Ascending aorta (tissue), 2 donors: Measurements from ENCODE around the gene EPX. TPM values are rescaled to one million over a fixed set of nuclear protein-coding genes. Genes with fewer than 3 reads are reported as not detected.

Experiments
- DNase-seq, 2 donors: peaks; one replicate each; pipeline ENCODE4 v3.0.0-alpha.2; 2019; ENCODE audit warnings: low spot score in 2 of 2
- H3K27ac ChIP-seq, 2 donors: fragments of 200-600 bp; sonication (generic); one replicate each; pipeline ENCODE4 v1.5.1; 2016 to 2017; ENCODE audit warnings: mild to moderate bottlenecking in 1 of 2
- H3K27me3 ChIP-seq: fragments of 200-600 bp; sonication (generic); one replicate; pipeline ENCODE4 v1.5.1; 2017
- H3K36me3 ChIP-seq, 2 donors: fragments of 200-600 bp; sonication (generic); one replicate each; pipeline ENCODE4 v1.5.1; 2016
- H3K4me1 ChIP-seq, 2 donors: fragments of 200-600 bp; sonication (generic); one replicate each; pipeline ENCODE4 v1.5.1; 2016 to 2017; ENCODE audit warnings: mild to moderate bottlenecking in 1 of 2
- H3K4me3 ChIP-seq, 2 donors: fragments of 200-600 bp; sonication (generic); one replicate each; pipeline ENCODE4 v1.5.1; 2016 to 2017; ENCODE audit warnings: mild to moderate bottlenecking in 1 of 2
- H3K9me3 ChIP-seq, 2 donors: fragments of 200-600 bp; sonication (generic); one replicate each; pipeline ENCODE4 v1.5.1; 2016
- CTCF ChIP-seq, 3 experiments: fragments of 200-600 bp in 2 of 3; fragments of 450-650 bp in 1 of 3; sonication (generic) in 2 of 3; IDR thresholded peaks; one replicate each; pipeline ENCODE4 v1.5.1; 2016 to 2019; ENCODE audit warnings: antibody characterized with exemption in 3 of 3, mild to moderate bottlenecking in 1 of 3, moderate library complexity in 1 of 3
- intact Hi-C: fragments of 100-400 bp; cut with DNase I; formaldehyde crosslinking; loops from one replicate; pipeline ENCODE4 v1.15.1; 2023
- total RNA-seq: library from RNA; depleted of rRNA; stranded (reverse); fragments of >200 nt; gene quantifications from one replicate; pipeline ENCODE4 v1.1.0, GENCODE V29; 2016

EPX gene
- total RNA-seq, 1 donor from 2014 or later, result not detected

- H3K27ac ChIP-seq, result no peak overlapping the region
- H3K9me3 ChIP-seq, result no peaks in the 10 kb centered on the region
- no peaks in the 10 kb centered on the region for H3K4me1 ChIP-seq
- no peak for TF ChIP-seq CTCF (IDR thresholded peaks at IDR 0.05)
- intact Hi-C loops, result no loop called here
- no peak overlapping the region for H3K4me3 ChIP-seq
- no peak for DNase-seq
- no peaks in the 10 kb centered on the region for H3K36me3 ChIP-seq
- H3K27me3 ChIP-seq, result no peaks in the 10 kb centered on the region
These were observed 39.5 kb upstream of the EPX start for GRCh38 chr17:58153046-58153445.

- DNase-seq, result no peak
- H3K27ac ChIP-seq, result no peak overlapping the region
- no peak overlapping the region for H3K4me3 ChIP-seq
- H3K9me3 ChIP-seq, result no peaks in the 10 kb centered on the region
- no peaks in the 10 kb centered on the region for H3K27me3 ChIP-seq
- intact Hi-C loops, result no loop called here
- no peak for TF ChIP-seq CTCF (IDR thresholded peaks at IDR 0.05)
- H3K4me1 ChIP-seq, result no peaks in the 10 kb centered on the region
- no peaks in the 10 kb centered on the region for H3K36me3 ChIP-seq
These were observed 38.9 kb upstream of the EPX start for GRCh38 chr17:58153671-58154070.

- no peaks in the 10 kb centered on the region for H3K27me3 ChIP-seq
- DNase-seq, result no peak
These were observed 35.4 kb upstream of the EPX start for GRCh38 chr17:58156839-58157803.

GRCh38 chr17:58158181-58158580 lies 34.3 kb upstream of the EPX start:
- no peak overlapping the region for H3K4me3 ChIP-seq
- no peaks in the 10 kb centered on the region for H3K36me3 ChIP-seq
- H3K27ac ChIP-seq, result no peak overlapping the region
- DNase-seq, result no peak
- H3K4me1 ChIP-seq, result no peaks in the 10 kb centered on the region
- TF ChIP-seq CTCF (IDR thresholded peaks at IDR 0.05), result no peak
- no peaks in the 10 kb centered on the region for H3K9me3 ChIP-seq
- H3K27me3 ChIP-seq, result no peaks in the 10 kb centered on the region
- intact Hi-C loops, result no loop called here

More at GRCh38 chr17:58156839-58157803, 35.4 kb upstream of the EPX start:
- Histone ChIP-seq H3K27ac (no peak overlapping the region), H3K4me3 (peak overlapping the region; percentile 44 to 55), H3K4me1 (no peaks in the 10 kb centered on the region), H3K36me3 (no peaks in the 10 kb centered on the region), H3K9me3 (no peaks in the 10 kb centered on the region)
- TF ChIP-seq CTCF (IDR thresholded peaks at IDR 0.05), result no peak
- intact Hi-C loops, result no loop called here

GRCh38 chr17:58161566-58161965 lies 31.0 kb upstream of the EPX start:
- no peak overlapping the region for H3K4me3 ChIP-seq
- H3K4me1 ChIP-seq, result no peaks in the 10 kb centered on the region
- no peak for DNase-seq
- intact Hi-C loops, result no loop called here
- no peak overlapping the region for H3K27ac ChIP-seq
- no peaks in the 10 kb centered on the region for H3K9me3 ChIP-seq
- no peak for TF ChIP-seq CTCF (IDR thresholded peaks at IDR 0.05)
- H3K27me3 ChIP-seq, result no peaks in the 10 kb centered on the region
- H3K36me3 ChIP-seq, result no peaks in the 10 kb centered on the region
